HG03175 (cell line): Measurements from ENCODE around the gene ZFX.
A peak's percentile ranks its signal among the peaks of the same experiment; 100 is the strongest.
"Not testable (repeated sequence)": the region's sequence is repeated elsewhere in the genome, so short reads cannot be mapped to it uniquely, and the experiment has no call there.

Experiments used
- ATAC-seq: cut with Tn5 transposase; IDR thresholded peaks from one replicate; pipeline ENCODE4 v1.9.1; 2021; ENCODE audit warnings: mild to moderate bottlenecking, moderate library complexity; ENCODE audit not compliant: unreplicated experiment

Gene ZFX

DNA sequence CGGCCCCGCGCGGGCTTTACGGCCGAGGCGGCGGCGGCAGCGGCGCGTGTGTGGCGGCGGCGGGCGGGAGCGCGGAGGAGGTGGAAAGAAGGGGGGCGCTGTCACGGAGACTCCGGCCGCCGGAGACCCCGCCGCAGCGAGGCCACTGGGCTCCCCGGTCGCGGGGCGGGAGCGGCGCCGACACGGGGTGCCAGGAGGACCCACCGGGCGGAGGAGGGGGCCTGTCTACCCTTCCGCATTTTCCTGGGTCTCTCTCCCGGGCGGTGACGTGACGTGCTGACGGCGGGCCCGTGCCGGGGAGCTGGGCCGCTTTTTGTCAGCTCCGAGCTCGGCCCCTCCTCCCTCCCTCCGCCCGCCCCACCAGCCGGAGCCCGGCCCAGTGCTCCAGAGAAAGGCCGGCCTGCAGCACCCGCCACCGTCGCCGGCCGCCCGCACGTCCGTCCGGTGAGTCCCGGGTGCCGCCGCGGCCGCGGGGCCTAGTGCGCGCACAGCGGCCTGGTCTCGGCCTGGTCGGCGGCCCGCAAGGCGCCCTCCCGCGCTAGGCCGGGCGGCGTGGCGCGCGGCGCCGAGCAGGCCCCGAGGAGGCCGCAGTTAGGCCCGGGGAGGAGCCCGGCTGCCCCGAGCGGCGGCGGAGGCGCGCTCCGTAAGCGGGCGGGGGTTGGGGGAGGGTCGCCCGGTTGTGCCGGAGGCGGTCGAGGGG is at the start of gene ZFX:
ZFX (plus strand) TSS at position 379 of the 700 bp plus-strand sequence. CDS start 23,014 bp downstream, outside the sequence.
- peak; percentile 48 for ATAC-seq

DNA sequence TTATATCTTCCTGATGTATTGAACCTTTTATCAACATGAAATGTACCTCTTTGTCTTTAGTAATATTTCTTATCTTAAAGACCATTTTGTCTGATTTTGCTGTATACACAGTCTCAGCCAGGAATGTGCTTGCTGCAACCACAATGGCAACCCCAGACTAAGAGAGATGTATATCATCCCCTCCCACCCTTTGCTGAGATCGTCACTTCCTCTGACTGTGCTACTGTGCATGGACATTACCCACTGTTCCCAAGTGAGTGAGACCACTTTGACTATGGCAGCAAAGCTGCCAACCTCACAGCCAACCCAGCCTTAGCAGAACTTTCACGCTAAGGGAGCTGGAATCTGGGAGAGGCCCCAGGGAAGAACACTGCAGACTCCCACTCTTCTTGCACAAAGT is 48.8 kb upstream of the ZFX start:
- no peak for ATAC-seq

DNA sequence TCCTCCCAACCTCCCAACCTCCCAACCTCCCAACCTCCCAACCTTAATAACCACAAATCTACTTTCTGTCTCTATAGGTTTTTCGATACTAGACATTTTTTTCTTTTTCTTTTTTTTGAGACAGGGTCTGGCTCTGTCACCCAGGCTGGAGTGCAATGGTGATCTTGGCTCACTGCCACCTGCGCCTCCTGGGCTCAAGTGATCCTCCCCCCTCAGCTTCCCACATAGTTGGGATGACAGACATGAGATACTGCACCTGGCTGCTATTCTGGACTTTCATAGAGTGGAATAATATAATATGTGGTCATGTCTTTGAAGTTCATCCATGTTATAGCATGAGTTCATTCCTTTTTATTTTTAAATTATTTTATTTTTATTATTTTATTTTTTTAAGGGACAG is 39.5 kb upstream of the ZFX start:
- ATAC-seq, result no peak

DNA sequence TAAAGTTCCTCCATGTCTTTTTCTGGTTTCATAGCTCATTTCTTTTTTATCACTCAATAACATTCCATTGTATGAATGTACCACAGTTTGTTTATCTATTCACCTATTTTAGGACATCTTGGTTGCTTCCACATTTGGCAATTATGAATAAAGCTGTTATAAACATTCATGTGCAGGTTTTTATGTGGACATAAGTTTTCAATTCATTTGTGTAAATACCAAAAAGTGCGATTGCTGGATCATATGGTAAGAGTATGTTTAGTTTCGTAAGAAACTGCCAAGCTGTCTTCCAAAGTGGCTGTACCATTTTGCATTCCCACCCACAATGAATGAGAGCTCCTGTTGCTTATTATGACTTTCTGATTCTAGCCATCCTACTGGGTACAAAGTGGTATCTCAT is 36.3 kb upstream of the ZFX start:
- ATAC-seq, result no peak

DNA sequence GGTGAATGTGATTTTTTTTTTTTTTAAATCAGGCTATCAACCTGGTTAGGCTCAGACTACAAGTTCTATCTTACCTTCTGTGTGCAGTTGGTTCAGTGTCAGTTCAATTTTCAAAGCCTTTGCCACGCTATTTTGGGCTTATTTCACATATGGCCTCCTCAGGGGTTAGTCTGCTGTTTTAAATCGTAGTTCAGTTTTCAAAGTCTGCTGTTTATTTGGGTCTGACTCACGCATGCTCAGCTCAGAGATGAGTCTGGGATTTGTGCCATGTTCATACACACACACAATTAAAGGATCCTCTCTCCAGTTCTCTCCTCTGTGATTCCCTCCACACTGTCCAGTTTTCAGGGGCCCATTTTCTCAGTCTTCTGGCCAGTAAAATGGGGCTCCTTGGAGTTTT is 32.3 kb upstream of the ZFX start:
- no peak for ATAC-seq

DNA sequence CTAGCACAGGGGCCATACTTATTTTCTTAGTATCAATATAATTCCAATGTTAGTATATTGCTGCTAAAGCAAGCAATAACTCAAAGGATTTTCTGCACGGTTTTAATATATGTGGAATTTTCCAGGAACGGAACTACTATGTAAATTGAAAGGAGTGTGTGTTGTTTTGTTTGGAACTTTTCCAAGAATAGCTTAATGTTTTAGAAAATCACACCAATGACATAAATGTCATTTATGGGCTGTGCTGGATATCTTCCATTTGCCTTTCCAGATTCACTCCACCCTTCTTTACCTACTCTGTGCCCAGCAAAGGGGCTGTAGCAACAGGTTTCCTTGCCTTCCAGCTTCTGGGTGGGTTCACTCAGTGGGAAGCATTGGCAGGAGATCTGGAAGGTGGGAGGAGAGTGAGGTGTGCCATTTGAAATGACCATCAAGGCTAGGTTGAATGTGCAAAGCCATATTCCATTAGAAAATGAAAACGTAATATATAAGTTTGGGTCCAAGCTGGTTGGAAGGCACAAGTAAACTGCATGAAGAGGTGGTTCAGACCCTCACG is 25.2 kb upstream of the ZFX start:
- no peak for ATAC-seq

DNA sequence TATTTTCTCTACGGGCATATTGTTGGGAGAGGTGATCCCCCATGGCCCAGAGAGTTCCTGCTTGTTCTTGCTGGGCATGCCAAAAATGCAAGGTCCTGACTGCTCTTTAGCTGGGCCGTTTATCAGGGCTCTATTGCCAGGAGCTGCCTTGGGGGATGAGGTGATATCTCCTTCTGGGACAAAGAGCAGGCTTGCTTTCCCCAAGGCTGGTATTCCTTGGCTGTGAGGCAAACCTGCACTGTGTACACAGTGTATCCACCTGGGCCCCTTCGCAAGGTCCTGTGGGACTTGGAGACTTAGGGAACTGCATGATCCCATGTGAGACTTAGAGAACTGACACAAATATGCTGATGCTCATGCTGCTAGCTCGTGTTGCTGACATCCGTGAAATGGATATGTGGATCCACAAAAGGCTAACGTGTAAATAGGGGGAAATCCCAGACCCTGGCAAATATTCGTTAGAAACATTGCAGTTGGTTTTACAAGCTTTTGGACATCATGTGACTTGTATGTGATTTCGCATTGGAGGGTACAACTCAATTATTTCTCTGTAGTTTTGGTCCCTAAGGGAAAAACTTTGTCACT is 24.4 kb upstream of the ZFX start:
- ATAC-seq, result no peak

DNA sequence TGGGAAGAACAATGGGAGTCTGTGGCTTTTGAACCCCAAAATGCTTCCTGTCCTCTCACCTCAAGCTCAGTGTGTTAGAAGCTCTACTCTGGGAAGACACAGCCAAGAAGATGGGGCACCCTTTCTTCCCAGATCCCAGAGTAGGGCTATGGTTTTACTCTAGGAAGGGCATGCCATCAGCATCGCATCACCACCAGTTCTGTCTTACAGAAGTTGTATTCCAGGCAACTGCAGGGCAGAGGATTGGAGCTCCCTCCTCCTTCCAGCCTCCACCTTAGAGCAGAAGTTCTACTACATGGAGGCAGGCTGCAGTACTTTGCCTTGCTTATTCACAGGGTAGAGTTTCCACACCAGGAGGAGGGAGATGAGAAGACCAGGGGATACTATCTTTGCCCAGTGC is 18.1 kb upstream of the ZFX start:
- ATAC-seq, result no peak

DNA sequence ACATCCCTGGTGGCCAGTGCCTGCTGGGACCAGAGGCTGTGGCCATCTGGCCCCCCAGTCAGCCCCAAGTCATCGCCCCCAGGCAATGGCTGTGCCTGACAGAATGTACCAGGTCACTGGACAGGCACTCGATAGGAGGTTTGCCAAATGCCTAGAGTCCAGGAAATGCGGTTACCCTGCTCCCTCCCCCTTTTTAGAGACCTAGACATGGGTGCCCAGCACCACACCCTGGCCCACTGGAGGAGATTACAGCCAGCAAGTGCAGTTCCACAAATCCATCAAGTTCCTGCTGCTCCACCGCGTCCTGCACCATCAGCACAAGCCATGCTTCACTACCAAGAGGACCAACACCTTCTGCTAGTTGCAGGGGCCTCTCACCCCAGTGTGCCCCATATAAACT is 16.2 kb upstream of the ZFX start:
- no peak for ATAC-seq

DNA sequence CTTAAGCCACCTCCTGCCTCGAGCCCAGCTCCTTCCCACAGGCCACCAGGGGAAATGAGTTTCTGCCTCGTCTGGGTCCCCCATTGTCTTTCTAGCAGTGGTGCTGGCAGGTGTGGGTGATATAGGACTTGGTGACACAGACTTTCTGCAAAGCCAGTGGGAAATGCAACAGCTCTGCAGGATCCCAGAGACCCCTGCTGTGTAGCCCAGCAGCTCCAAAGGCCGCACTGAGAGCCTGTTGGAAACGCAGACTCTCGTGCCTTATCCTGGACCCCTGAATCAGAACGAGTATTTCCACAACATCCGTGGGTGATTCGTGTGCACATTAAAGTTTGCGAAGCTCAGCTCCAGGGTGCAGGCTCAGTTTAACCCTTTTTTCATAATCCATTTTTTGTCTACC is 13.8 kb upstream of the ZFX start:
- ATAC-seq, result not testable (repeated sequence)

DNA sequence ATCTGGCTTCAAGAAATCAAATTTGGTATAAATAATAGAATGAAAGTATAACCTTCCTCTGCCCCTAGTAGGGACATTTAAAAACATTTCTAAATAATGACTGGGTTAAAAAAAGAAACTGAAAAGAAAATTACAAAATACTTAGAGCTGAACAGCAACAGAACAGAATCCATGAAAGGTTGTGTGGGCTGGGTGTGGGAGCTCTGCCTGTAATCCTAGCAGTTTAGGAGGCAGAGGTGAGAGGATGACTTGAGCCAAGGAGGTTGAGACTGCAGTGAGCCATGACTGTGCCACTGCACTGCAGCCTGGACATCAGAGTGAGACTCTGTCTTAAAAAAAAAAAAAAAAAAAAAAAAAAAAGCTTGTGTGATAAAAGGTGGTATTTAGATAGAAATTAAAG is 12.3 kb upstream of the ZFX start:
- ATAC-seq, result no peak

DNA sequence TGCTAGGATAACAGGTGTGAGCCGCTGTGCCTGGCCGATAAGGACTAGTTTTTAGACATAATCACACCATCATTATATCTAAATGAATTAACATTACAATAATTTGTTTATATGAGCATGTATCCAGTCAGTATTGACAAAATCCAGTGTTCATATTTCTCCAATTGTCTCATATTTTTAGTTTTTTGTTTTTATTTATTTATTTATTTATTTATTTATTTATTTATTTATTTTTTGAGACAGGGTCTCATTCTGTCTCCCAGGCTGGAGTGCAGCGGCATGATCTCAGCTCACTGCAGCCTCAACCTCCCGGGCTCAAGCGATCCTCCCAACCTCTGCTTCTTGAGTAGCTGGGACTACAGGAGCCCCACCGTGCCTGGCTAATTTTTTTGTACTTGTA is 5.5 kb upstream of the ZFX start:
- not testable (repeated sequence) for ATAC-seq

DNA sequence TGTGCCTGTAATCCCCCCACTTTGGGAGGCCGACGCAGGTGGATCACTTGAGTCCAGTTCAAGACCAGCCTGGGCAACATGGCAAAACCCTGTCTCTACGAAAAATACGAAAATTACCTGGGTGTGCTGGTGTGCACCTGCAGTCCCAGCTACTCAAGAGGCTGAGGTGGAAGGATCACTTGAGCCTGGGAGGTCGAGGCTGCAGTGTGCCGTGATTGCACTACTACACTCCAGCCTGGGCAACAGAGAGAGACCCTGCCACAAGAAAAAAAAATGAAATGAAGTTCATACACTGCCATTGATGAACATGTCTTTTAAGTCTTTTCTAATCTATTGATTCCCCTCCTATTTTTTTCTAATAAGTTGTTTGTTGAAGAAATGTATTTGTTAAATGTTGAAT is 5.0 kb upstream of the ZFX start:
- no peak for ATAC-seq

DNA sequence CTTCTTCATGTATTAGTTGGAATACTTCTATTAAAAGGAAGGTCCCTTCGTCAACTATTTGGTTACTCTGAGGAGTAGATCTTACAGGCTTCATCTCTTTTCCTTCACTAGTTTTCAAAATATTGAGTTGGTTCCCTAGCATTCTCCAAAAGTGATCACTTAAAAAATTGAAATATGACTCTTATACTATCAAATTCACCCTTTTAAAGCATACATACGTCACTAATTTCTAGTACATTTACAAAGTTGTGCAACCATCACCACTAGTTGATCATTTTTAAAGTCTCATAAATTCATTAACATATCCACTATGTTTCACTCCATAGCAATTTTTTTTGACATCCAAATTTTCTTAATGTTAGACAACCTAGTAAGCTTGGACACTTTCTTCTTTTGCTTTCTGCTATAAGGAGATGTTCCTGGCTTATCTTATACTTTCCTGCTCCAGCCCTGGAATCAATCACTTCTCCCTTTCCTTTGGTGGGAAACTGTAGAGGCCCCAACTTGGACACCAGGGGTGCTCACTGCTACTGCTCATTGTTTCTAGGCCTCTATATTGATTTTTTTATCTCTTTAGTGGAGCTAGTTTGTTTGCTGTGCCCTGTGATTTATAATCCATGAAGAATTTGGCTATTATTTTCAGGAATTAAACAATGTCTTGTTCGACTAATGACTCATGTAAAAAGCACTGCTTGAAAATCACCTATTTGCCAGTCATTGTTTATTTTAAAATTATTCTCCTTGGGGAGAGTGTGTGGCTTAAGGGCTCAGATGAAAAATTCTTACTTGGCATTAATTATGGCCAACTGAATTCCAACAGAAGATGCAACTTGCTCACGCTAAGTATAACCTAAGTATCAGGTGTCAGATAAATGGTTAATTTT is 4.0 kb upstream of the ZFX start:
- no peak for ATAC-seq

DNA sequence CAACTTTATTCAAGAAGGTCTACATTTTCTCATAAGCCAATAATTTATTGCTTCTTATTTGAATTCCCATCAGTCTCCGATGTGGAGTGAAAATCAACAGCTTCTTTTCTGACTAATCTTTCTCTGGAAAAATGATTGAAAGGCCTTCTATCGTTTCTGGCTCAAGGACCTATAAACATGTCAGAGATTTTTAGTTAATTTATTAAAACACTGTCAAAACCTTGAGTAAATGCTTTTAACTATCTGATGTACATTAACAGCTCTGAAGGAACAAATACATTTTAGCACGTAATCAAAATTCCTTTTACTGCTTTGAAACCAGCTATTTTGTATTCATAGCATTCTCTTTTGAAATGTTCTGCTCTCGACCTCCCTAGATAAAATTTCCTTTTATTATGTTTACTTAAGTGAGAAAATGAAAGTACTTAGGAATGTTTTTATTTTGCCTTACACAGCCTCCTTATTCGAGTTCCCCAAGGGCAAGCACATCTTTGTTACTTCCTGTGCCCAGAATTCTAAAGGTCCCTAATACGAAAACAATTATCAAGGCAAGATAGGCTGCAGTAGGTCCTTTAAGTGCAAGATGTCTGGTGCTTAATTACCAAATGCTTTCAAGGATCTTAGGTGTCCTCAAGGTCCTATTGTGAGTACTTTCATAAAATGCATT is 3.1 kb upstream of the ZFX start:
- ATAC-seq, result no peak

DNA sequence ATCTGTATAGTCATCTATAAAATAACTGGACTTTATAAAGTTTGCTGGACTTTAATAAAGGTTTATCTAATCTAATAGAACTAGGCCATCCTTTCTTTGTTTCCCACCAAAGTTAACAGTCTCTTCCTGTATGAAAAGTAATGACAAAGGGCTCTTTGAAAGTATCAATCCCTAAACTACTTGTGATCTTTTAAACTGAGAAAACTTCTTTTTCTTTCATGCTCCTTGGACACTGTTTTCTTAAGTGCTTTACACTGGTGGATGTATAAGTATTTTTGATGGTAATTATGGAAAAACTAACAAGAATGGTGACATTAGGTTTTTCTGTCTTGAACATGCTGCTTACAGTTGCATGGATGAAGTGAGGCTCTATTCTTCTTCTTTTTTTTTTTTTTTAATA is 2.4 kb upstream of the ZFX start:
- ATAC-seq, result no peak

DNA sequence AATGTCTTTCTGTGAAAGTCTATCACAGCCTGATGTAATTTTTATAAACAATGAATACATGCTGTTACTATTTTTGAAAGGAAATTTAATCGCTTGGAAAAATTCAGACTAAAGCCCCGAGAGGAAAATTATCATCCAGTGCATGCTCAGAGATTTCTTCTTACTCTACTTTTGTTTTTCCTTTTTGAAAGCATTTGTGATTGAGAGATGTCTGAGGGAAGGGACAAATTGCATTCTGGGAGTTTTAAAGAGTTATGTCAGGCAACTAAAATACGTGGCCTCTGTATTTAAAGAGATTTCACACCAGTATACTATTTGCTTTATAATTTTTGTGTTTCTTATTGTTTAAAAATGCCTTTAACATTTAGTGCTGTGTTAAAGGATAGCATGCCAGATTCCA is 1.4 kb upstream of the ZFX start:
- no peak for ATAC-seq

DNA sequence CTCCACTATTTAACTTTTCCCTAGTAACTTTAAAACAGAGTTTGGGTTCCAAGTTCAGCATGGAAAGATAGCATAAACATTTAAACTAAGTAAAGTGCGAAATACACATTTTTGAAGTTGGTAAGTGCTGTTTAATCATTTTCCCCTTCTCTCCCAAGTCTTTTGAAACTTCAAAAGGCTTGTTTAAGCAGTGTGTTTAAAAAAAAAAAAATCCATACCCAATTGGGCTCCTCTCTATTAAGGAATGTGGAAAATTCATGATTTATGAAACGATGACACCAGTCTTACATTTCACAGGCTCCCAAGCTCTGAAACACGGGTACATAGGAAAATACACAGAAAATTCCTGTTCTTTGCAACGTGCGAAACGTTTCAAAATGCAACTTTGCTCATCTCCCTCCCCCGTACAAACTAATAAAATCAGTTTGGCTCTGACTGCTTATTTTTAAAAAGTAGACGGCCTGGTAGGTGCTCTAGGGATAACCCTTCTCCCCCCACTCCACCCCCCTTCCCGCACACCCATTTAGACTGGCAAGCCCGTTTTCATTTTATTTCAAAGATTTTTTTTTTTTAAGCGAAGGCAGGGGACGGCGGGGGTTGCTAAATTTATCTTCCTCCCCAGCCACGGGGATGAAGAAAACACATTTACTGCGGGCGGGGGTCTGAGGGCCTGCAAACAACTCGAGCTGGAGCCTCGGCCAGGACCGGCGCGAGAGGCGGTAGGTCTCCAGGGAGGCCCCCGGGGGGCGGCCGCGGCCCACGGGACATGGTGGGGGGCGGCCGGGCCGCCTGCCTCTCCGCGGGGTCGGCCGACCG is 786 bp upstream of the ZFX start:
- ATAC-seq, result peak; percentile 5

DNA sequence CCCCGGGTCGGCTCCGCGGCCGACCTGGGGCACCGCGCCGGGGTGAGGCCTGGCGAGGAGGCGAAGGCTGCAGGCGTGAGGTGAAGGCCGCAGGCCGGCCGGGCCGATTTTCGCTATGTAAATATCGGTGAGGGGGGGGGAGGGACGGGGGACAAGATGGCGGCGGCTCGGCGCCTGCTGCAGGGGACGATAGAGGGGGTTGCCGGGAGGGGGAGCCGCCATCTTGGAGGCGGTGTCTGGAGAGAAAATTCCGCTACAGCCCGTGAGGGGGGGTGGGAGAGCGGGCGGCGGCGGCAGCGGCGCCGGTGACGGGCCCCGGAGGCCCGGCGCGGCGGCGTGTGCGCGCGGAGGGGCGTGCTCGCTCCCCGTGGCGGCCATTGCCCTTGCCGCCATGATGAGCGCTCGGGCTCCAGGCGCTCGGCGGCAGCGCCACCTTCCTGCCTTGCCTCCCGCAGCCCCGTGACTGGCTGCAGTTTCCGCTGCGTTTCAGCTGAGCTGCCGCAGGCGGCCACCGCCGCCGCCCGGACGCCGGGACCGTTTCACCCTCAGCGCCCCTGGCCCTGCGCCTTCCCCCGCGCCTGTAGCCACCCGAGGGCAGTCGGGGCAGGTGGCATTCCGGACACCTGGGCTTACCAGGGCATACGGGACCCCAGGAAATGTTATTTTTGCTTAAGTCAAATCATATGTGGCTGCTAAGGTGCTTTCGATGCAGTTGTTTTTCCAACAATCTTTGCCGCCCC is 692 bp downstream of the ZFX start:
- peak; percentile 74 for ATAC-seq

DNA sequence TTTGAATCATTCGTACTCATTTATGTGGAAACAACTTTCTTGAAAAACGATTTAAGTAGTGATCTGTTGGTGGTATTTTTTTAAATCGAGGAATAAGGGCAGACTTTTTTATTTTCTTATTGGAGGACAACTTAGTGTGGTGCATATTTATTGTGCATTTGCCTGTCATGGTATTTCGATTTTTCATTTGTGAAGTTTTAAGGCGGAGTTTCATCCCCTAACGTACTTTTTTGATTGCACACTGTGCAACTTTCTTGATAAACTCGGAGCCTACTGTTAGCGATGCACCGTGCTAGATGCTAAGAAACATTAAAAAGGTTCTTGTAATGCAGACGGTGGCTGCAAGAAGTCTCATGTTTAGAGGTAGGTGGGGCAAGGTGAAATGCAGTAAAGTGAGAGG is 1.4 kb downstream of the ZFX start:
- ATAC-seq, result no peak
